ENCODE measurements around the gene FAM89B.

- TF ChIP-seq, protein P1, sequence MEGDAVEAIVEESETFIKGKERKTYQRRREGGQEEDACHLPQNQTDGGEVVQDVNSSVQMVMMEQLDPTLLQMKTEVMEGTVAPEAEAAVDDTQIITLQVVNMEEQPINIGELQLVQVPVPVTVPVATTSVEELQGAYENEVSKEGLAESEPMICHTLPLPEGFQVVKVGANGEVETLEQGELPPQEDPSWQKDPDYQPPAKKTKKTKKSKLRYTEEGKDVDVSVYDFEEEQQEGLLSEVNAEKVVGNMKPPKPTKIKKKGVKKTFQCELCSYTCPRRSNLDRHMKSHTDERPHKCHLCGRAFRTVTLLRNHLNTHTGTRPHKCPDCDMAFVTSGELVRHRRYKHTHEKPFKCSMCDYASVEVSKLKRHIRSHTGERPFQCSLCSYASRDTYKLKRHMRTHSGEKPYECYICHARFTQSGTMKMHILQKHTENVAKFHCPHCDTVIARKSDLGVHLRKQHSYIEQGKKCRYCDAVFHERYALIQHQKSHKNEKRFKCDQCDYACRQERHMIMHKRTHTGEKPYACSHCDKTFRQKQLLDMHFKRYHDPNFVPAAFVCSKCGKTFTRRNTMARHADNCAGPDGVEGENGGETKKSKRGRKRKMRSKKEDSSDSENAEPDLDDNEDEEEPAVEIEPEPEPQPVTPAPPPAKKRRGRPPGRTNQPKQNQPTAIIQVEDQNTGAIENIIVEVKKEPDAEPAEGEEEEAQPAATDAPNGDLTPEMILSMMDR (IDR thresholded peaks at IDR 0.05) = no peak
- TF ChIP-seq POLR2A (IDR thresholded peaks at IDR 0.05) = no peak
These were observed 37.2 kb upstream of the FAM89B start for GRCh38 chr11:65535102-65535501.
